Liver (tissue), 9 donors: ENCODE data around the gene TLE3. TPM values are rescaled to one million over a fixed set of nuclear protein-coding genes. Genes with fewer than 3 reads are reported as not detected.

ENCODE experiments used
- DNase-seq: peaks from one replicate; pipeline ENCODE4 v3.0.0-alpha.2; 2017; ENCODE audit warnings: low spot score
- H3K27ac ChIP-seq, 2 donors: one replicate each; pipeline ENCODE4 v1.7.0; 2013; ENCODE audit warnings: inconsistent platforms in 2 of 2, low read length in 2 of 2, control low read depth in 1 of 2, low read depth in 1 of 2, mild to moderate bottlenecking in 1 of 2
- H3K27me3 ChIP-seq, 4 donors: one replicate each; pipeline versions ENCODE4 v1.6.1 to v1.7.0; 2013; ENCODE audit warnings: low read length in 3 of 4, inconsistent platforms in 1 of 4, mild to moderate bottlenecking in 1 of 4, moderate library complexity in 1 of 4; ENCODE audit not compliant: control insufficient read depth in 4 of 4, insufficient read depth in 4 of 4
- H3K36me3 ChIP-seq, 4 donors: one replicate each; pipeline versions ENCODE4 v1.6.1 to v1.7.0; 2013; ENCODE audit warnings: low read length in 3 of 4, mild to moderate bottlenecking in 3 of 4, low read depth in 1 of 4, moderate library complexity in 1 of 4; ENCODE audit not compliant: control insufficient read depth in 4 of 4, insufficient read depth in 3 of 4
- H3K4me1 ChIP-seq, 4 donors: one replicate each; pipeline versions ENCODE4 v1.6.1 to v1.7.0; 2013; ENCODE audit warnings: low read length in 3 of 4, mild to moderate bottlenecking in 3 of 4, moderate library complexity in 1 of 4; ENCODE audit not compliant: control insufficient read depth in 4 of 4, insufficient read depth in 4 of 4
- H3K4me3 ChIP-seq, 3 donors: one replicate each; pipeline versions ENCODE4 v1.6.1 to v1.7.0; 2013; ENCODE audit warnings: low read length in 3 of 3, control low read depth in 1 of 3, low read depth in 1 of 3, mild to moderate bottlenecking in 1 of 3
- H3K9ac ChIP-seq, 2 donors: one replicate each; pipeline ENCODE4 v1.7.0; 2013; ENCODE audit warnings: low read length in 2 of 2, mild to moderate bottlenecking in 2 of 2, moderate library complexity in 2 of 2, control low read depth in 1 of 2, low read depth in 1 of 2
- H3K9me3 ChIP-seq, 4 donors: one replicate each; pipeline versions ENCODE4 v1.6.1 to v1.7.0; 2013; ENCODE audit warnings: low read length in 3 of 4; ENCODE audit not compliant: control insufficient read depth in 4 of 4
- ATF3 ChIP-seq: IDR thresholded peaks from 2 replicates; pipeline ENCODE4 v1.6.1; 2016; ENCODE audit warnings: antibody characterized with exemption
- CTCF ChIP-seq: fragments of 150-350 bp; IDR thresholded peaks from 2 replicates; pipeline ENCODE4 v1.5.1; 2017; ENCODE audit warnings: improper control_type of control experiment, low read depth, low read length; ENCODE audit not compliant: missing input control
- EGR1 ChIP-seq, 2 donors: IDR thresholded peaks; 2 replicates each; pipeline ENCODE4 v1.6.1; 2016 to 2018; ENCODE audit warnings: antibody characterized with exemption in 2 of 2, low read depth in 2 of 2
- FOXA1 ChIP-seq: IDR thresholded peaks from 2 replicates; pipeline ENCODE4 v1.6.1; 2016; ENCODE audit warnings: antibody characterized with exemption
- FOXA2 ChIP-seq: IDR thresholded peaks from 2 replicates; pipeline ENCODE4 v1.6.1; 2016; ENCODE audit warnings: antibody characterized with exemption
- GABPA ChIP-seq, 2 donors: IDR thresholded peaks in 1 of 2; conservative IDR thresholded peaks in 1 of 2; 2 replicates each; pipeline ENCODE4 v1.6.1; 2016; ENCODE audit warnings: antibody characterized with exemption in 2 of 2, mild to moderate bottlenecking in 1 of 2, moderate library complexity in 1 of 2
- HNF4A ChIP-seq, 2 donors: conservative IDR thresholded peaks; 2 replicates each; pipeline ENCODE4 v1.6.1; 2016; ENCODE audit warnings: antibody characterized with exemption in 2 of 2, mild to moderate bottlenecking in 2 of 2
- HNF4G ChIP-seq: IDR thresholded peaks from 2 replicates; pipeline ENCODE4 v1.6.1; 2016; ENCODE audit warnings: antibody characterized with exemption
- JUND ChIP-seq, 2 donors: IDR thresholded peaks; 2 replicates each; pipeline ENCODE4 v1.6.1; 2016; ENCODE audit warnings: antibody characterized with exemption in 2 of 2
- MAX ChIP-seq: IDR thresholded peaks from 2 replicates; pipeline ENCODE4 v1.6.1; 2016; ENCODE audit warnings: antibody characterized with exemption
- NR2F2 ChIP-seq: IDR thresholded peaks from 2 replicates; pipeline ENCODE4 v1.6.1; 2016; ENCODE audit warnings: antibody characterized with exemption
- RAD21 ChIP-seq, 2 donors: IDR thresholded peaks; 2 replicates each; pipeline ENCODE4 v1.6.1; 2016; ENCODE audit warnings: antibody characterized with exemption in 2 of 2, mild to moderate bottlenecking in 2 of 2
- REST ChIP-seq: IDR thresholded peaks from 2 replicates; pipeline ENCODE4 v1.6.1; 2016; ENCODE audit warnings: antibody characterized with exemption, mild to moderate bottlenecking
- RXRA ChIP-seq, 2 donors: IDR thresholded peaks; 2 replicates each; pipeline ENCODE4 v1.6.1; 2017 to 2018; ENCODE audit warnings: antibody characterized with exemption in 2 of 2, mild to moderate bottlenecking in 1 of 2
- SP1 ChIP-seq: IDR thresholded peaks from 2 replicates; pipeline ENCODE4 v1.6.1; 2018; ENCODE audit warnings: antibody characterized with exemption, mild to moderate bottlenecking
- TAF1 ChIP-seq: conservative IDR thresholded peaks from 2 replicates; pipeline ENCODE4 v1.6.1; 2016; ENCODE audit warnings: antibody characterized with exemption, mild to moderate bottlenecking
- YY1 ChIP-seq: IDR thresholded peaks from 2 replicates; pipeline ENCODE4 v1.6.1; 2016; ENCODE audit warnings: antibody characterized with exemption, mild to moderate bottlenecking
- ZBTB33 ChIP-seq: IDR thresholded peaks from 2 replicates; pipeline ENCODE4 v1.6.1; 2016; ENCODE audit warnings: antibody characterized with exemption
- WGBS: extraction: QIAGEN DNeasy Blood & Tissue Kit; methylation state at CpG from one replicate; pipeline ENCODE4 v1.1.7; 2013; 5-methylcytosine and 5-hydroxymethylcytosine counted together
- polyA plus RNA-seq, 2 donors: library from polyadenylated mRNA; stranded (reverse) in 1 of 2; unstranded in 1 of 2; fragments of 200-250 nt in 1 of 2; fragments of >200 nt in 1 of 2; fragmentation: Nextera tagmentation in 1 of 2; extraction: Ambion mirVana in 1 of 2; gene quantifications; one replicate each; pipeline versions ENCODE4 v1.2.1 to v1.2.3, GENCODE V29; 2013 to 2015
- total RNA-seq, 2 donors: library from RNA; depleted of rRNA; stranded (reverse); fragments of >200 nt; gene quantifications; one replicate each; pipeline ENCODE4 v1.2.3, GENCODE V29; 2014
- donor health status: healthy.
- donor health status: healthy.
- donor health status: healthy.
- donor health status: healthy.
- donor health status: healthy.

Gene TLE3
- total and polyA plus RNA-seq, 4 donors, result 1.2 to 13.7 (median 8.5) TPM

- Histone ChIP-seq H3K9ac (no peak overlapping the region), H3K27ac (no peak overlapping the region), H3K4me1 (peaks cover 7 to 22% (median 14%) of the 10 kb centered on the region in 4 donors), H3K9me3 (no peaks in the 10 kb centered on the region), H3K36me3 (no peaks in the 10 kb centered on the region), H3K4me3 (no peak overlapping the region), H3K27me3 (no peaks in the 10 kb centered on the region)
- 93% methylated on average over 3 of the region's 3 CpGs for WGBS
- TF ChIP-seq EGR1 (IDR thresholded peaks at IDR 0.05; ENCODE audit: low read depth in 2 of 2) (no peak), HNF4G (no peak), CTCF (no peak), REST (no peak), RAD21 (IDR thresholded peaks at IDR 0.05) (no peak), GABPA (IDR thresholded peaks at IDR 0.05 in 1 of 2, conservative IDR thresholded peaks at IDR 0.05 in 1 of 2) (no peak), YY1 (no peak), JUND (IDR thresholded peaks at IDR 0.05) (no peak)
- no peak for DNase-seq
These were observed 18.6 kb upstream of the TLE3 start for GRCh38 chr15:70116317-70116716.

- Histone ChIP-seq H3K36me3 (no peaks in the 10 kb centered on the region), H3K9me3 (no peaks in the 10 kb centered on the region), H3K4me3 (no peak overlapping the region), H3K4me1 (peaks cover 4 to 14% (median 9%) of the 10 kb centered on the region in 4 donors), H3K27ac (no peak overlapping the region), H3K27me3 (no peaks in the 10 kb centered on the region), H3K9ac (no peak overlapping the region)
- no peak for TF ChIP-seq EGR1 (IDR thresholded peaks at IDR 0.05; ENCODE audit: low read depth in 2 of 2)
- TF ChIP-seq RXRA (IDR thresholded peaks at IDR 0.05), result no peak
- no peak for TF ChIP-seq NR2F2
- no peak for TF ChIP-seq ZBTB33
- no peak for TF ChIP-seq CTCF
- no peak for TF ChIP-seq JUND (IDR thresholded peaks at IDR 0.05)
- TF ChIP-seq HNF4A (conservative IDR thresholded peaks at IDR 0.05), result no peak
- no peak for TF ChIP-seq MAX
- no peak for TF ChIP-seq GABPA (IDR thresholded peaks at IDR 0.05 in 1 of 2, conservative IDR thresholded peaks at IDR 0.05 in 1 of 2)
- no peak for TF ChIP-seq TAF1
- no peak for TF ChIP-seq YY1
- no peak for TF ChIP-seq SP1
- TF ChIP-seq RAD21 (IDR thresholded peaks at IDR 0.05), result no peak
- no peak for TF ChIP-seq ATF3
- TF ChIP-seq HNF4G, result no peak
- TF ChIP-seq FOXA2, result no peak
- no peak for TF ChIP-seq FOXA1
- TF ChIP-seq REST, result no peak
- WGBS, result 90% methylated on average over 3 of the region's 3 CpGs
- no peak for DNase-seq
These were observed 16.5 kb upstream of the TLE3 start for GRCh38 chr15:70114221-70114620.
